RWPE2 (cell line): ENCODE measurements around the gene HTRA3.

Source experiments
- ATAC-seq: fragments of 200-7000 bp; cut with Tn5 transposase; 3 replicates; pipeline ENCODE4 v1.9.1; 2021; ENCODE audit warnings: low read depth
- DNase-seq: peaks from one replicate; pipeline ENCODE4 v3.0.0-alpha.2; 2020; ENCODE audit warnings: low spot score
- H3K27ac ChIP-seq: fragments of 450-650 bp; 2 replicates; pipeline ENCODE4 v1.5.1; 2017; ENCODE audit warnings: mild to moderate bottlenecking; ENCODE audit not compliant: poor library complexity, severe bottlenecking
- H3K27me3 ChIP-seq: fragments of 250-450 bp; sonication (Bioruptor Pico); 2 replicates; pipeline ENCODE4 v1.5.1; 2021; ENCODE audit warnings: mild to moderate bottlenecking, moderate library complexity; ENCODE audit not compliant: insufficient read depth, poor library complexity, severe bottlenecking
- H3K36me3 ChIP-seq: fragments of 250-450 bp; sonication (Bioruptor Pico); 2 replicates; pipeline ENCODE4 v1.5.1; 2020; ENCODE audit warnings: low read depth, mild to moderate bottlenecking, moderate library complexity
- H3K4me1 ChIP-seq: fragments of 250-450 bp; sonication (Bioruptor Pico); 2 replicates; pipeline ENCODE4 v1.5.1; 2021; ENCODE audit warnings: mild to moderate bottlenecking, moderate library complexity; ENCODE audit not compliant: insufficient read depth, poor library complexity, severe bottlenecking
- H3K4me3 ChIP-seq: fragments of 250-450 bp; sonication (Bioruptor Pico); 2 replicates; pipeline ENCODE4 v1.5.1; 2021; ENCODE audit warnings: mild to moderate bottlenecking, moderate library complexity; ENCODE audit not compliant: severe bottlenecking
- H3K9me3 ChIP-seq: fragments of 250-450 bp; sonication (Bioruptor Pico); 2 replicates; pipeline ENCODE4 v1.5.1; 2021; ENCODE audit warnings: mild to moderate bottlenecking, moderate library complexity; ENCODE audit not compliant: severe bottlenecking
- TF ChIP-seq, protein P1 (sequence below): fragments of 450-650 bp; IDR thresholded peaks from one replicate; pipeline ENCODE4 v1.5.1; 2017; ENCODE audit warnings: mild to moderate bottlenecking, moderate library complexity; ENCODE audit not compliant: poor library complexity, severe bottlenecking

HTRA3 gene

DNA sequence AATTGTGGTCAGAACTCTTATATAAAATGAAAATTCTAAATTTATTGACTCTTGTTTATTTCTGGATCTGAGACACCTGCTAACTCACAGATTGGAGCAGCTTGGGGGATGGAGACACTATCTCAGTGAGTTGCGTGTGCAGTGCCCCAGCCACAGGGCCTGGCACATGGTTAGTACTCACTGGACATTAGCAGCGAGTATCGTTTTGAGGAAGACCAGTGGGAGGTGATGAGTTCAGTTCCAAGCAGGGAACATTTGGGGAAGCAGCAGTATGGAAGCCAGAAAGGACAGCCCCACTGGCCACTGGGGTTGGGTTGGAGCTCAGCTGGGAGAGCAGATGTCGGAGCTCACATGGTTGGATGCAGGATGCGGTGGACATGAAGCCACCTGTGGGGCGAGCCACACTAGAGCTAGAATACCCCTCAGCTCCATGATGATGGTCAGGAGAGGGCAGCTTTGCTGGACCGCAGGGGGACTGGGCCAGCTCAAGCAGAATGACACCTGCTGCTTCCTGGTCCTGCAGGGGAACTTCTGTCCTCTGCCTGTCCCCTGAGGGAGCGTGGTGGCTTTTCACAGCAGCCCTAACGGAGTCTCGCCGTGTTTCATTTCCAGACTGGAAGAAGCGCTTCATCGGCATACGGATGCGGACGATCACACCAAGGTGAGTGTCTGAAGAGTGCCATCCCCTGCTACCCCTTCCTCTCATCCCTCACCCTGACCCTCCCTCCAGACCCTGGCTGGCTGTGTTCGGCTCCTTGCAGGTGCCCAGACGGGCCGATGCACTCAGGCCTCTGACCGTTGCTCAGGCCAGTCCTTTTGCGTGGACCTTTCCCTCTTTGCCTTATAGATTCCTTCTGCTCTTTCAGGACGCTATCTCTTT is 32.5 kb downstream of the HTRA3 start:
- Histone ChIP-seq H3K9me3 (no peaks in the 10 kb centered on the region), H3K27me3 (no peaks in the 10 kb centered on the region), H3K4me1 (no peaks in the 10 kb centered on the region), H3K4me3 (no peak overlapping the region), H3K36me3 (no peaks in the 10 kb centered on the region), H3K27ac (no peak overlapping the region)
- ATAC-seq (no peak), DNase-seq (peak; percentile 37)
- TF ChIP-seq, protein P1, sequence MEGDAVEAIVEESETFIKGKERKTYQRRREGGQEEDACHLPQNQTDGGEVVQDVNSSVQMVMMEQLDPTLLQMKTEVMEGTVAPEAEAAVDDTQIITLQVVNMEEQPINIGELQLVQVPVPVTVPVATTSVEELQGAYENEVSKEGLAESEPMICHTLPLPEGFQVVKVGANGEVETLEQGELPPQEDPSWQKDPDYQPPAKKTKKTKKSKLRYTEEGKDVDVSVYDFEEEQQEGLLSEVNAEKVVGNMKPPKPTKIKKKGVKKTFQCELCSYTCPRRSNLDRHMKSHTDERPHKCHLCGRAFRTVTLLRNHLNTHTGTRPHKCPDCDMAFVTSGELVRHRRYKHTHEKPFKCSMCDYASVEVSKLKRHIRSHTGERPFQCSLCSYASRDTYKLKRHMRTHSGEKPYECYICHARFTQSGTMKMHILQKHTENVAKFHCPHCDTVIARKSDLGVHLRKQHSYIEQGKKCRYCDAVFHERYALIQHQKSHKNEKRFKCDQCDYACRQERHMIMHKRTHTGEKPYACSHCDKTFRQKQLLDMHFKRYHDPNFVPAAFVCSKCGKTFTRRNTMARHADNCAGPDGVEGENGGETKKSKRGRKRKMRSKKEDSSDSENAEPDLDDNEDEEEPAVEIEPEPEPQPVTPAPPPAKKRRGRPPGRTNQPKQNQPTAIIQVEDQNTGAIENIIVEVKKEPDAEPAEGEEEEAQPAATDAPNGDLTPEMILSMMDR: no peak

DNA sequence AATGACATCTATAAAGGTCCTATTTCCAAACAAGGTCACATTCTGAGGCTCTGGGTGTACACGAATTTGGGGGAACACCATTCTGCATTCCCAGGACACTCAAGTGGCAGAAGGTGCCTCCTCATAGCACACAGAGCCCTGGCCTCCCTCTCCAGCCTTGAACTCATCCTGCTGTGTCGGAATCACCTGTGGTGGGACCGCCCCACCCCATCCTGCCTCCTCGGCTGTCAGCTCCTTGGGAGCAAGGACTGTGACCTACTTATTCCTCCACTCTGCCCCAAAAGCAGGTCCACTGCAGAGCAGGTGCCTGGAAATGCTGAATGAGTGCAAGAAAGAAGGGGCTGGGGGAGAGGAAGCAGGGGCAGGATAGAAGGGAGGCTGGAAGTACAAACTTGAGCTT is 33.5 kb downstream of the HTRA3 start:
- ATAC-seq: no peak
- no peak overlapping the region for H3K4me3 ChIP-seq
- TF ChIP-seq, protein P1: no peak
- H3K27me3 ChIP-seq: no peaks in the 10 kb centered on the region
- no peaks in the 10 kb centered on the region for H3K4me1 ChIP-seq
- peak; percentile 14 for DNase-seq
- H3K36me3 ChIP-seq: no peaks in the 10 kb centered on the region
- no peaks in the 10 kb centered on the region for H3K9me3 ChIP-seq
- H3K27ac ChIP-seq: no peak overlapping the region

DNA sequence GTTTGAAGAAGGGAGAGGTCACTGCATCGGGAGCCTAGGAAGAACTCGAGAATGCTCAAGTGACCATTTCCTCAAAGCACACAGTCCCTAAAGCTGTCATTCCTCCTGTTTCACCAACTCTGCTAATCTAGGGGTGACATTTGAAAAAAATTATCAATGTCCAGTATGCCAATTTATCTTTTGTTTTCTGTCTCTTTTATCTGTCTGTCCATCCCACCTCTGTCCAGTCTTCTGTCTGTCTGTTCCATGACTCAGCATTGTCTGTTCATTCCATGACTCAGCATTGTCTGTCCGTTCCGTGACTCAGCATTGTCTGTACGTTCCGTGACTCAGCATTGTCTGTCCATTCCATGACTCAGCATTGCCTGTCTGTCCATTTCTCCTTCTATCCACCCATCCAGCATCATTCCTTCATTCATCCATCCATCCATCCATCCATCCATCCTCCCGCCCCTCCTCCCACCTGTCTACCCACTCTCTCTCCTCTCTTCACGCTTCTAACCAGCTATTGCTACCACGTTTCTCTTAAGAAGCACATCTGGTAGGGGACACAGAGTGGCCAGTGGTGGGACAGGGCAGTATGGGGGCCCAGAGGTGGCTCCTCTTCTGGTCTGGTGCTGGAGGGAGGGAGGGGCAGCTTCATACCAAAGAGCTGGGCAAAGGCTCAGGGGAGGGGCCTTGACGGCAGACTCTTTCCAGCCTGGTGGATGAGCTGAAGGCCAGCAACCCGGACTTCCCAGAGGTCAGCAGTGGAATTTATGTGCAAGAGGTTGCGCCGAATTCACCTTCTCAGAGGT is 34.1 kb downstream of the HTRA3 start:
- H3K27me3 ChIP-seq: no peaks in the 10 kb centered on the region
- H3K4me3 ChIP-seq: no peak overlapping the region
- no peaks in the 10 kb centered on the region for H3K9me3 ChIP-seq
- ATAC-seq: peak; percentile 50; the same call in 1 of the 3 replicates
- TF ChIP-seq, protein P1: no peak
- no peaks in the 10 kb centered on the region for H3K4me1 ChIP-seq
- DNase-seq: peak; percentile 30
- no peaks in the 10 kb centered on the region for H3K36me3 ChIP-seq
- no peak overlapping the region for H3K27ac ChIP-seq

DNA sequence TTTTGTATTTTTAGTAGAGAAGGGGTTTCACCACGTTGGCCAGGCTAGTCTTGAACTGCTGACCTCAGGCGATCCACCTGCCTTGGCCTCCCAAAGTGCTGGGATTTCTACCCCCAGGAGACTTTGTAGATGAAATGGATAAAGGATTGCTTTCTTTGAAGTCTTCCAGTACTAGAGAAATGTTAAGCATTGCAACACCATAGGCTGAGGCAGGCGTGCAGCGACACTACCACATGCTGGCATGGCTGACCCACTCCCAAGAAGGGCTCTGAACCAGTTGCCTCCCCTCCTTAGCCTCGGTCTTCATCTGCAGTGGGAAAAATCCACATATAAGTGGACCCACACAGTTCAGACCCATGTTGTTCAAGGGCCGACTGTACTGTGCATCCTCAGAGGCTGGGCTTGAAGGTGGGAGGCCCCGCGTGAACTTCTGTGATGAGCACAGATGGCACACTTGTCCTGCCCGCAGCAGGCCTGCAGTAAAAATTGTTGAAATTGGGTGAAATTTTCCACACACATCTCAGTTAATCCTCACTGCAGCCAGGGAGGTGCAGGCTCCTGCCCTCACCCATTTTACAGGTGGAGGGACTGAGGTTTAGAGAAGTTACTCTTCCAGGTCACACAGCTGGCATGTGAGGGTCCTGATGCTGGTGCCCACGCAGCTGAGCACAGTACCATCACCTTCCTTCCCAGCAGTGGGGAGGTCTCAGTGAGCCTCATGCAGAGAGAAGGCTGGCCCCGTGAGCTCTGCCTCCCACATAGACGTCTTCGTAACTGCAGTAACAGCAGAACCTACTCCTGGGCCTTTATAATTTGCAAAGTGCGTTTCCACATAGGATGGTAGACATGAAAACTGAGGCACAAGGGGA is 35.5 kb downstream of the HTRA3 start:
- H3K27me3 ChIP-seq: no peaks in the 10 kb centered on the region
- H3K36me3 ChIP-seq: no peaks in the 10 kb centered on the region
- TF ChIP-seq, protein P1: no peak
- peak; percentile 23 for DNase-seq
- no peak overlapping the region for H3K27ac ChIP-seq
- no peaks in the 10 kb centered on the region for H3K9me3 ChIP-seq
- no peak for ATAC-seq
- no peak overlapping the region for H3K4me3 ChIP-seq
- H3K4me1 ChIP-seq: no peaks in the 10 kb centered on the region
